ENCODE measurements around the gene LPAR6.
"Not testable (repeated sequence)": the region's sequence is repeated elsewhere in the genome, so short reads cannot be mapped to it uniquely, and the experiment has no call there.

LPAR6 gene, protein sequence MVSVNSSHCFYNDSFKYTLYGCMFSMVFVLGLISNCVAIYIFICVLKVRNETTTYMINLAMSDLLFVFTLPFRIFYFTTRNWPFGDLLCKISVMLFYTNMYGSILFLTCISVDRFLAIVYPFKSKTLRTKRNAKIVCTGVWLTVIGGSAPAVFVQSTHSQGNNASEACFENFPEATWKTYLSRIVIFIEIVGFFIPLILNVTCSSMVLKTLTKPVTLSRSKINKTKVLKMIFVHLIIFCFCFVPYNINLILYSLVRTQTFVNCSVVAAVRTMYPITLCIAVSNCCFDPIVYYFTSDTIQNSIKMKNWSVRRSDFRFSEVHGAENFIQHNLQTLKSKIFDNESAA

GRCh38 chr13:48412881-48413351 lies at the start of gene LPAR6:
Gene LPAR6 (minus strand): TSS chr13:48413113. CDS start chr13:48412423, 690 bp downstream.
- no peak for DNase-seq

- no peak for DNase-seq
These were observed 44.8 kb upstream of the LPAR6 start for GRCh38 chr13:48457578-48458242.

DNA sequence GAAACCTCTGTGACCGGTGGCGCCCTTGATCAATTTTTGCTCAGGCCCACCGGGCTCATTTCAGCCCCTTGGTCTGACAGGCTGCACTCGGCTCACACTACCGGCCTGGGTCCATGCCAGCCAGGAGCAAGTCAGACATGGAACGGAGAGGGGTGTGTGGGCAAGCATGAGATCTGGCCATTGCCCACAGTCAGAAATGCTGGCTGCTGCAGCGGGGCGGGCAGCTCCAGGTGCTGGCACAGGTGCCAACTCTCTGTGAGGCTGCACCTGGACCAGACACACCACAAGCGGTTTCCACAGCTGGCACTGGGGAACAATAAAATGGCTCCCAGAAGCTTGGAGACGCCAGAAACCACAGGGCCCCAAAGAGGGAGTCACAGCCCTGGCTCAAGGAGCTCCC lies 43.6 kb upstream of the LPAR6 start:
- DNase-seq: no peak

- not testable (repeated sequence) for DNase-seq
These were observed 38.3 kb upstream of the LPAR6 start for GRCh38 chr13:48451196-48451595.

- no peak for DNase-seq
These were observed 36.7 kb upstream of the LPAR6 start for GRCh38 chr13:48449656-48450055.

GRCh38 chr13:48448959-48449614 lies 36.2 kb upstream of the LPAR6 start:
- no peak for DNase-seq

DNA sequence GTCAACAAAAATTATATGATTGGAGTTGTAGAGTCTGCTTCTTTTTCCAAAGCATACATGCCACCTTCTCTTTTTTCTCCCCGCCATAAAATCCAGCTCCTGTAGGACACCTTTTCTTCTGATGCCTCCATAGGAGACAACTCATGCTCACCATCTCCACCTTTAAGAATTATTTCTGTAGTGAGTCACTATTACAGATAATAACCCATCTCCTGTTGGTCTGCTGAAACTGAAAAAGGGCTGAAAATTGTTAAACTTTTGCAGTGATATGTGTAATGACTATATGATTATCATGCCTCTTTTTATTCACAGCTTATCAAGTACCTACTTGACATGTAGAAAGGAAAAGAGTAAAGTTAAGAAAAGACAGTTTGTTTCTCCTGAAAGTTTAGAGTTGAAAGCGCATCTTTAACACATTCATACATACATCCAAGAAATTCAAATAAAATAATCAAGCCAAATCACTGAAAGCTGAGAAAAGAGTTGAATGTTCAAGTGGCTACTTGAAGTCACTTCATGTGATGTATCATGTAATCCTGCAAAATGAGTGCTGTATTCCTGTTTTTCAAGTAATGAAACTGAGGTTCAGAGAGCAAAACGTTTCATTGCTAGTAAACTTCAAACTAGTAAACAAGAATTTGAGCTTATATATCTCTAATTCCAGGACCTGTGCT lies 35.5 kb upstream of the LPAR6 start:
- no peak for DNase-seq

DNA sequence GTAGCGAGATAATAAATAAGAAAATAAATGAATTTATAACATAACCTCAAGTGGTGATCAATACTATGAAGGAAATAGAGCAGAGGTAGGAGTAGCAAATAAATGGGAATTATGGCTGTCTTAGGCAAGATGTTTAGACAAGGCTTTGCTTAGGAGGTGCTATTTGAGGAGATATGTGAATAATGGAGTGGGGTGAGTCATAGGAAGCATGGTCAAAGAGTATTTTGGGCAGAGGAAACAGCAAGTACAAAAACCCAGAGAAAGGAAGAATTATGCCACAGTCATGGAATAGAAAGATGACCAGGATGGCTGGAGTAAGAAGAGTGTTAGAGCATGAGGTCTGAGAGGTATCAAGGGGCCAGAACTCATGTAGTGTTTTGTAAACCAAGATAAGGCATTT lies 33.6 kb upstream of the LPAR6 start:
- no peak for DNase-seq

GRCh38 chr13:48443442-48444208 lies 30.7 kb upstream of the LPAR6 start:
- no peak for DNase-seq

DNA sequence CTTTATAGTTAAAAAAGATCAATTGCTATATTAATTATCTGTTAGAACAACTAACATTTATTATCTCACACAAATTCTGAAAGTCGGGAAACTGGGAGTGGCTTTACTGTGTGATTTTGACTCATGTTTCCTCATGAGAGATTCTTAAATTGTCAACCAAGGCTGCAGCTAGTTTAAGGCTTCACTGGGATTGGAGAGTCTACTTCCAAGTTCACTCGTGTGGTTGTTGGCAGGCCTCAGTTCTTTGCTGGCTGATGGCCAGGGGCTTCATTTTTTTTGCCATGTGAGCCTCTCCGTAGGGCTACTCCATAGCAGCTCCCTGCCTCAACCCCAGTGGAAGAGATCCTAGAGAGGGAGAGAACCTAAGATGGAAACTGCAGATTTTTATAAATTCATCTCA lies 24.5 kb upstream of the LPAR6 start:
- no peak for DNase-seq

DNA sequence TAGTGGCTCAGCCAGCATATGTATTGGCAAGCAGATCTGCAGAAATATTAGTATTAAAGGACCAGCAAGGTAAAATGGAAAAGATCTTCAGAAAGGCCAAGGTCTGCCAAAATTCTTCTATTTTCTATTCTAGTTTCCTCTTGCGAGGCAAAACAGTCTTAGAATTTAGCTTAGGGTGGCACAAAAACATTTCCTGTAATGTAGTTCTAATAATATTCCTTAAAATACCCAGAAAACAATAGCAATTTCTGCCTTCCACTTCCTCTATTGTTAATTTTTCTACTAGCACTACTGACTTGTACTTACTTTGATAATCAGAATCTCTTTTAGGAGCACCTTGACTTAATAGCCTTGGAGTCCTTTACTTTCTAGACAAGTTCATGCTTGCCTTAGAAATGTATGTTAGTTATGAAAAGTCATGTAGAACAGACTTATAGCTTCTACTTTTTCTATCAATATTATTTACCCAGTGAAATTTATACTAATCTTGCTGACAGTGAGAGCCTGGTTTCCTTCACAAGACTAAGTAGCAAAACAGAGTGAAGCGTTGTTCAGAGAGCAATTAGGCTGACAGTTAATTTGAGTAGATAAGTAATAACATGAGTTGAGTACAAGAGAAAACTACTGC lies 23.9 kb upstream of the LPAR6 start:
- no peak for DNase-seq

GRCh38 chr13:48434200-48434599 lies 21.3 kb upstream of the LPAR6 start:
- no peak for DNase-seq

- no peak for DNase-seq
These were observed 19.2 kb upstream of the LPAR6 start for GRCh38 chr13:48431987-48432615.

DNA sequence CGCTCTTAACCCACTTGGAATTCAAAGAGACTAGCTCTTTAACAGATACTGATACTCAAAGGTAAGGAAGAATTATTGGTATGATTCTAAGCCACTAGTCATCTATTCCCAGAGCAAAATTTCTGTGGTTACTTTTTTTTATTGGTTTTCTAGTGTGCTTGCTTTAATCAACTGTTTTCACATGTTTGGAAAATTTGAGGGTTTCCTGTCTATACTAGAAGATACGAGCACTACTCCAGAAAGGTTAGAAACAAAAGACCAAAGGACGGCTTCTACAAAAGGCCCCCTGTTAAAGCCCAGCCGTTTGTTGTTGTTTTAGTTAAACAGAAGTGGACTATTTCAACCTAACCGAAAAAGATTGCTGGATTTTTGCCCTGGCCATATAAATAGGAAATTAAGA lies 18.5 kb upstream of the LPAR6 start:
- DNase-seq: no peak

GRCh38 chr13:48429886-48430285 lies 17.0 kb upstream of the LPAR6 start:
- no peak for DNase-seq

DNA sequence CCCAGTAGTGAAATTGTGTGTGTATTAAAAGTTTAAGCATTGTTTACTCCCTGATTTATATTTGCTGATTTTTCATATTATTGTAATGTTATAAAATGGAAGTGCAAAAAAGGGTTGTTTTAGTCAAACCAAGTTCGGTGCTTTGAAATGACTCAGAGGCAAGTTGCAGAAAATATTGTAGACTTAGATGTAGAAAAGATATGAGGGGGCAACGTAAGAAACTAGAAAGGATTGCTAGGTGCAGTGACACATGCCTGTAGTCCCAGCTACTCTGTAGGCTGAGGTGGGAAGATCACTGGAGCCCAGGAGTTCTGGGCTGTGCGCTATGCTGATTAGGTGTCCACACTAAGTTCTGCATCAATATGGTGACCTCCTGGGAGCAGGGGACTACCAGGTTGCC lies 16.1 kb upstream of the LPAR6 start:
- DNase-seq: no peak

DNA sequence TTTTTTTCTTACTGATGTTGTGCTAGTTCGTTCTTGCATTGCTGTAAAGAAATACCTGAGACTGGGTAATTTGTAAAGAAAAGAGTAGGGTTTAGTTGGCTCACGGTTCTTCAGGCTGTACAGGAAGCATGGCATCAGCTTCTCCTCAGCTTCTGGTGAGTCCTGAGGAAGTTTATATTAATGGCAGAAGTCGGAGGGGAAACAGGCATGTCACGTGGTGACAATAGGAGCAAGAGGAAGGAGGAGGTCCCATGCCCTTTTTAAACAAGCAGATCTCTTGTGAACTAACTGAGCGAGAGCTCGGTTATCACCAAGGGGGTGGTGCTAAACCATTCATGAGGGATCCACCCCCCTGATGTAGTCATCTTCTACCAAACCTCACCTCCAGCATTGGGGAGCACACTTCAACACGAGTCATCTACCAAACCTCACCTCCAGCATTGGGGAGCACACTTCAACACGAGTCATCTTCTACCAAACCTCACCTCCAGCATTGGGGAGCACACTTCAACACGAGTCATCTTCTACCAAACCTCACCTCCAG lies 13.9 kb upstream of the LPAR6 start:
- DNase-seq: not testable (repeated sequence)

DNA sequence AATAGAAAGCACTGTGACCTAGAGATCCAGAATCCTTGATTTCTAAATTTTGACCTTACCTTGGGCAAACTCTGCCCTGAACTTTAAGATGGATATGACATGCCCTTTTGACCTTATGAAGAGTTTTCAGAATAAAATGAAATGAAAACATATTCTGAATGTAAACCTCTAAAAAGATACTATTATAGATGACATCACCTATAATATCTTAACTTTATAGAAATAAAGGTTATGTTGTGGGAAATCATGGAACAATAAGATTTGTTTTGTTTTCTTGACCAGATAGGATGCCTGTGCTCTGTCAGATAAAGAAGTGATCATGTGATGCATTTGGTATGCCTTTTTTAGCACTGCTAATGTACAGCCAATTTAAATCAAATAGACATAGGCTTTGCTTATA lies 13.1 kb upstream of the LPAR6 start:
- DNase-seq: no peak

GRCh38 chr13:48424212-48424611 lies 11.3 kb upstream of the LPAR6 start:
- DNase-seq: no peak

- not testable (repeated sequence) for DNase-seq
These were observed 9.1 kb upstream of the LPAR6 start for GRCh38 chr13:48422003-48422402.

DNA sequence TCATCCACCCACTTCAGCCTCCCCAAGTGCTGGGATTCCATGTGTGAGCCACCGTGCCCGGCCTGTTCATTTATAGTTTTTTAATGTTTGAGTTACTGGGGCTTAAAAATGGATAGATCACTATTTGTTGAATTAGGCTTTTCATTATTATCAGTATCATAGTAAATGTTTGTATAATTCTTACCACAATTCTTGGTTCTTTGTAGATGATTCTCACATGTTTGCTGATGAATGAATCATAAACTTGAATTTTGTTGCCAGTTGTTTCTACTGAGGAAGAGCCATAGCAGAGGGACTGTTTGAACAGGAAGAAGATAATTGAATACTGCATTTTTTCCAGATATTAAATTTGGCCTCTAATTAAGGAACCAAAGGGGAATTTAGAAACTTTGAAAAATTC lies 2.6 kb upstream of the LPAR6 start:
- DNase-seq: no peak

Data from GOT3 (cell line).